HG03457 (cell line): Measurements from ENCODE around the gene RAI14.

Source experiments
- ATAC-seq: cut with Tn5 transposase; IDR thresholded peaks from one replicate; pipeline ENCODE4 v1.9.1; 2021; ENCODE audit warnings: moderate number of reproducible peaks; ENCODE audit not compliant: unreplicated experiment

Gene RAI14

DNA sequence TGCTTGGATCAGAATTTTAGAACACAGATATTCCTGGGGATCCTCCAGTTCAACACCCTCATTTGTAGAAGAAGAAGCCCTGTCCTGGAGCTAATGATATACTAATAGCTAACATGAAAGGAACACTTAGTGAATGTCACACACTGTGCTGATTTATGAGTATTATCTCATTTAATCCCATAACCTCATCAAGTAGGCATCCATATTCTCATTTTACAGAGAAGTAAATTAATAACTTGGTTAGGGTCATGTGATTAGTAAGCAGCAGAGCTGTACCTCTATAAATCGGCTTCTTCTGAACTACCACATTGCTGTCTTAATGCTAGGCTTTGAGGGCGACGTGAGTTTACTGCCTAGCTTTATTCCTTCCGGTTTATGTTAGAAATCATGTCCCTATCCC lies 188.9 kb downstream of the RAI14 start:
- no peak for ATAC-seq

DNA sequence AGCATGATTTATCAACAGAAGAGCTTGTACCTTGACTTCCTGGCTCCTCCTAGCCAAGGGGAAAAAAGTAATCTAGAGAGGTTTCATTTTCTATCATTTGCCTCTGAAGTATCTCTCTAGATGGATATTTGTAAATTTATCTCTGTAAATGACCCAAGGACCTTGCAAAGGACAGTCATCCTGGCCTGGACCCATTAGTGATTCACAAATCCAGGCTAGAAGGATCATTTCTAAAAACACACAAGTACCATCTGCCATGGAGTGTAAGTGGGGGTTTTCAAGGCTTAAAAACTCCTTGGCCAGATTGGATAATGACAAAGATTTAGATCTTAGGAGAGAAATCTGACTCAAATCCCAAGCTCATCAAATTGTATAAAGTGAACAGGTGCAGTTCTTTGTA lies 190.9 kb downstream of the RAI14 start:
- no peak for ATAC-seq

DNA sequence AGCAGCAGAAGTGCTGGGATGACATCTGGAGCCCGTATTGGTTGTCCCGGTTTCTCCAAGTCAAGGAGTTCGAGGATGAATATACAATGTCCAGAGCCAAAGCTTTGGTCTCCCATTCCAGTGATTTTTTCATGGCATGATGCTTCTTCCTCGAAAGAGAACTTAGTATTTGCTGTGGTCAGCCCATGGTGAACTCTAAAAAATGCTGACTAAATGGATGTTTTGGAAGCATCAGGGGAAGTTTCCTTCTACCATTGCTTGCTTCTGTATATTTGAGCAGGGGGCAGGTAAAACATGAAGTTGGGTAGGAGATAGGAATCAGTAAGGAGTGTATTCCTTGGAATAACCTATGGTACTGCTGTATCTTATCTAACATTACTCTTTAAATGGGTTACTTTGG lies 191.4 kb downstream of the RAI14 start:
- no peak for ATAC-seq

DNA sequence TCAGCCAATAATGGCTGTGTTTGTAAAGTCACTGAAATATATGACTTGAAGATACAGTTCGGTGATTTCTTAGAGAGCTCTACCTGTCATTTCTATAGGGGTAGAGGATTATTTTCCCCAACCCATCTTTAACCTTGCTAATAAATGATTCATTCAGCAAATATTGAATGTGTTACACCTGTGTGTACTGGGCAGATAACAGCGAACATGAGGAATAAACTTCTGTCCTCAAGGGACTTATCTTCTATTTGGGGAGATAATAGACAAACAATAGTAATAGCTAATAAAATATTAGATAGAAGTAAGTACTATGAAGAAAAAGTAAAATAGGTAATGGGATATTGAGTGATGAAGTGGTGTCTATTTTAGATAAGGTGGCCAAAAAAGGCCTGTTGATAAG lies 192.1 kb downstream of the RAI14 start:
- ATAC-seq, result no peak

GRCh38 chr5:34849253-34849652 lies 193.1 kb downstream of the RAI14 start:
- ATAC-seq, result no peak

GRCh38 chr5:34854459-34855174 lies 198.5 kb downstream of the RAI14 start:
- ATAC-seq, result peak; percentile 94

GRCh38 chr5:34857161-34857560 lies 201.0 kb downstream of the RAI14 start:
- no peak for ATAC-seq

DNA sequence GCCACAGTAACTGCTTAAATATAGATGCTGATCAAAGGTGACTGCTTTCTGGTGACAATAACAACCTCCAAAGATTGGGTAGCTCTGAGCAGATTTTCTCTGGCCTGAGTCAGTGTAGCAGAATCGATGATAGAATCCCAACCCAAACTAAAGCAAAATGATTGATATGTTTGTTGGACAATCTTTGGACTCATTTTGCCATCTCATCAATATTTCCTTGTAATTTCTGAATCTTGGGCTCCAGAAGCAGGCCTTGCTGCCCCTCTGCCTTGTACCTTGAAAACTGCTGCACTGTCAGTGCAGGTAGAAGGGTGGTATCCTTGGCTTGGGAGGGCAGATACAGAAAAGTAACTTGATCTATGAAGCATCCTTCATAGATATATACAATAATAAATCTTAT lies 201.8 kb downstream of the RAI14 start:
- ATAC-seq, result no peak

DNA sequence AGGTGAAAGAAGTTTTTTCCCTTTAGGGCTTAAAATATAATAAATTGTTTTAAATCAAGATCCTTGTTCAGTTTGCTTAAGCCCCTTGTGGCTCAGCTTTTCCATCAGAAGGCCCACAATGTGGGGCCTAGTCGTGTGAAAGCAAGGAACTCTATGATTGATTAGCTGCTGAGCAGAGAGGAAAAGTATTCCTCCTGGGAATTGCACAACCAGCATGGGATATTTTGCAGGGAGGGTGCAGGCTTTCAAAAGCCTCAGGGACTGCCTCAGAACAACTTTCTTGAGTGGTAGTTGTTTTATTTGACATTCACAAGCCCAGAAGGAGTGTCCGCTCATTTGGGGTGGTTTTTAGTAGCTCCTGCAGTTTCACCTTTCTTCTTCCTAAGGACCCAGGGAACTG lies 202.7 kb downstream of the RAI14 start:
- no peak for ATAC-seq

DNA sequence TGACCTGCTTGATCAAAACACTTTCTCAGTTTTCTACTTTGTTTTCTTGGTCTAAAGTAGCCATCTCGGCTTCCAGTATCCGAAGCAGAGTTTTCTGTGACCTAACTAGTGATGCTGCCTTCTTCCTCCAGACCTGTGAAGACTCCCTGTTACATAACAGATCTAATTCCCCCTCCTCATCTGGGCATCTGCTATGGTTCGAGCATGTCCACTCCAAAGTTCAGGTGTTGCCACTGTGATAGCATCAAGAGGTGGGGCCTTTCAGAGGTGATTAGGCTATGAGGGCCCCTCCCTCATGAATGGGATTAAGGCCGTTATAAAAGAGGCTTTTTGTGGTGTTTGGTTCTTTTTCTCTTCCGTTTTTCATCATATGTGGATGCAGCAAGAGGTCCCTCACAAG lies 203.1 kb downstream of the RAI14 start:
- ATAC-seq, result no peak

- ATAC-seq, result no peak
Measured at GRCh38 chr5:34863946-34864345, 207.8 kb downstream of the RAI14 start.

- ATAC-seq, result no peak
Measured at GRCh38 chr5:34865091-34865490, 209.0 kb downstream of the RAI14 start.

- ATAC-seq, result no peak
Measured at GRCh38 chr5:34866989-34867471, 210.9 kb downstream of the RAI14 start.

DNA sequence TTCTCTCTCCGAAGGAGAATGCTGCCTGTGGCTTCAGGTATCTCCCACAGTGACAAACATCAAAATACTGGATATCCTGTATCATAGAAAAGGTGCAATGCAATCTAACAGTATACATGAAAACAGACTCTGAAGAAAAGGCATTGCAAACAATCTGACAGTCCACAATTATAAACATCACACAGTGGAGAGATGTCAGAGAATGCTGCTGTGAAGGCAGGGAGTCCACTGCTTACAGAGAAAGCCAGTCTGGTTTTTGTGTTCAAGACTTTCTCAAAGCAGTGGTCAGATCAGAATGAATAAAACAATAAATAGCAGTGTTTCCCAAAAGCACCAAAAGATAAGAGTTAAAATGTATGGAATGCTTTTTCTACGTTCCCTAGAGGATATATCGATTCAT lies 211.5 kb downstream of the RAI14 start:
- no peak for ATAC-seq

- no peak for ATAC-seq
Measured at GRCh38 chr5:34868791-34869190, 212.7 kb downstream of the RAI14 start.

GRCh38 chr5:34869256-34869655 lies 213.1 kb downstream of the RAI14 start:
- ATAC-seq, result no peak

DNA sequence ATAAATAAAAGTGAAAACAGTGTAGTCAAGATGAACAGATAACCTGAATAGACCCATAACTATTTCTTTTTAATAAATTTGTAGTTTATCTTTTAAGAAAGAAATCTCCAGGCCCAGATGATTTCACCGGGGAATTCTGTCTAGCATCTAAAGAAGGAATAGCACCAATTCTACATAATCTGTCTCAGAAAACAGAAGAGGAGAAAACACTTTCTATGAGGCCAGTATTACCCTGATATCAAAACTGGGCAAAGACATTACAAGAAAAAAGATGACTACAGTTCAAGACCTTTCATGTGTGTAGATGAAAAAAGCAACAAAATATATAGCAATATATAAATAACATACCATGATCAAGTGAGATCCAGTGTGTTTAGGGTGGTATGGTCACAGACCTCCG lies 214.3 kb downstream of the RAI14 start:
- ATAC-seq, result no peak

DNA sequence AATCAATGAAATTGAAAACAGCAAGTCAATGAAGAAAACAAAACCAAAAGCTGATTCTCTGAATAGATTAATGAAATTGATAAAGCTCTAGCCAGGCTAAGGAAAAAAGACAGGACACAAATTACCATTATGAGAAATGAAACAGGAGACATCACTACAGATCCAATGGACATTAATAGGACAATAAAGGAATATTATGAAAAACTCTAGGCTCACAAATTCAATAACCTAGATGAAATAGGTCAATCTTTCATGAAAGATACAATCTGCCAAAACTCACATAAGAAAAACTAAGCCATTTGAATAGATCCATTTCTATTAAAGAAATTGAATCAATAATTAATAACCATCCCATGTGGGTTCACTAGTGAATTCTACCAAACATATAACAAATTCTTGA lies 220.1 kb downstream of the RAI14 start:
- no peak for ATAC-seq

DNA sequence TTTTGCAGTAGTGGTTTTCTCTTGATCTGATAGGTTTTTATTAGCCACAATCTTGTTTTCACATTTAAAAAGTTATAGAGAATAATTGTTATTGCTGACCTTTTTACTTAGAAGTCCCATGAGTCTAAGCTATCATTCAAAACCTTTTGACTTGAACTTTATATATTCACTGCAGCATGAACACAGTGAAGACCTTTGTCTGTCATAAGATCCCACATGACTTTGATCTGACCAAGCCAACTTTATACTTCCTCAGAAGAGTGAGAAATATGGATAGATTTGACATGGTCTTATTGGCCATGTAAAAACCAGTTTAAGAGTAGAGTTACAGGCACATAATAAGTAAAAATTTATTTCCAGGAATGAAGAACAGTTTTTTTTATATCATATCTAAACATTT lies 225.1 kb downstream of the RAI14 start:
- ATAC-seq, result no peak
